Parathyroid adenoma (tissue), 2 donors: ENCODE measurements around the gene BTG3.

Source experiments
- H2AFZ ChIP-seq: fragments of 300-600 bp; sonication (generic); one replicate; pipeline ENCODE4 v1.7.0; 2017; ENCODE audit warnings: antibody characterized with exemption, mild to moderate bottlenecking
- H3K27ac ChIP-seq: fragments of 300-600 bp; sonication (generic); one replicate; pipeline ENCODE4 v1.7.0; 2017
- H3K27me3 ChIP-seq: fragments of 300-600 bp; sonication (generic); one replicate; pipeline ENCODE4 v1.7.0; 2017; ENCODE audit warnings: low read length; ENCODE audit not compliant: control insufficient read depth, insufficient read depth
- H3K36me3 ChIP-seq: fragments of 300-600 bp; sonication (generic); one replicate; pipeline ENCODE4 v1.7.0; 2017; ENCODE audit warnings: low read length; ENCODE audit not compliant: control insufficient read depth, insufficient read depth
- H3K4me1 ChIP-seq: fragments of 300-600 bp; sonication (generic); one replicate; pipeline ENCODE4 v1.7.0; 2017; ENCODE audit warnings: control low read depth
- H3K4me2 ChIP-seq: fragments of 300-600 bp; sonication (generic); one replicate; pipeline ENCODE4 v1.7.0; 2017; ENCODE audit warnings: low read length
- H3K4me3 ChIP-seq: fragments of 300-600 bp; sonication (generic); one replicate; pipeline ENCODE4 v1.7.0; 2017; ENCODE audit warnings: low read depth, low read length
- H3K79me2 ChIP-seq: fragments of 300-600 bp; sonication (generic); one replicate; pipeline ENCODE4 v1.7.0; 2017; ENCODE audit warnings: control low read depth
- H3K9ac ChIP-seq: fragments of 300-600 bp; sonication (generic); one replicate; pipeline ENCODE4 v1.7.0; 2017; ENCODE audit warnings: mild to moderate bottlenecking
- H3K9me3 ChIP-seq: fragments of 300-600 bp; sonication (generic); one replicate; pipeline ENCODE4 v1.7.0; 2017; ENCODE audit warnings: low read length; ENCODE audit not compliant: control insufficient read depth
- CTCF ChIP-seq: fragments of 300-600 bp; sonication (generic); IDR thresholded peaks from one replicate; pipeline ENCODE4 v1.7.0; 2017; ENCODE audit warnings: antibody characterized with exemption, mild to moderate bottlenecking
- donor health status: primary hyperparathyroidism.

Gene BTG3

GRCh38 chr21:17612565-17613241 lies at the start of gene BTG3:
BTG3 (minus strand) TSS chr21:17612901; CDS start chr21:17609144, 3,757 bp downstream.
- no peak within 1 kb of the TSS for H3K9ac ChIP-seq
- H3K27ac ChIP-seq, result peak within 1 kb of the TSS; percentile 33
- H3K4me3 ChIP-seq, result peak within 1 kb of the TSS; percentile 52
- H2AFZ ChIP-seq, result peak within 1 kb of the TSS; percentile 91
- no peak for TF ChIP-seq CTCF
- no peaks in the 10 kb centered on the region for H3K79me2 ChIP-seq
- H3K4me2 ChIP-seq, result peak within 1 kb of the TSS; percentile 64
- H3K9me3 ChIP-seq, result no peaks in the 10 kb centered on the region
- no peaks in the 10 kb centered on the region for H3K36me3 ChIP-seq
- peaks cover 2% of the 10 kb centered on the region for H3K4me1 ChIP-seq
- H3K27me3 ChIP-seq, result no peaks in the 10 kb centered on the region

GRCh38 chr21:17660862-17661261 lies 48.2 kb upstream of the BTG3 start:
- no peak overlapping the region for H3K4me2 ChIP-seq
- H3K27ac ChIP-seq, result no peak overlapping the region
- no peak for TF ChIP-seq CTCF
- H3K79me2 ChIP-seq, result no peaks in the 10 kb centered on the region
- no peaks in the 10 kb centered on the region for H3K4me1 ChIP-seq
- no peak overlapping the region for H3K9ac ChIP-seq
- no peaks in the 10 kb centered on the region for H3K36me3 ChIP-seq
- no peak overlapping the region for H3K4me3 ChIP-seq
- H3K9me3 ChIP-seq, result no peaks in the 10 kb centered on the region
- no peak overlapping the region for H2AFZ ChIP-seq
- no peaks in the 10 kb centered on the region for H3K27me3 ChIP-seq

- Histone ChIP-seq H3K27ac (no peak overlapping the region), H2AFZ (no peak overlapping the region), H3K9ac (no peak overlapping the region), H3K27me3 (no peaks in the 10 kb centered on the region), H3K79me2 (no peaks in the 10 kb centered on the region), H3K4me1 (no peaks in the 10 kb centered on the region), H3K9me3 (no peaks in the 10 kb centered on the region), H3K4me2 (no peak overlapping the region), H3K4me3 (no peak overlapping the region), H3K36me3 (no peaks in the 10 kb centered on the region)
- no peak for TF ChIP-seq CTCF
Measured at GRCh38 chr21:17660452-17660851, 47.8 kb upstream of the BTG3 start.

GRCh38 chr21:17658931-17659330 lies 46.2 kb upstream of the BTG3 start:
- no peak for TF ChIP-seq CTCF
- H3K4me1 ChIP-seq, result no peaks in the 10 kb centered on the region
- no peak overlapping the region for H3K4me3 ChIP-seq
- no peaks in the 10 kb centered on the region for H3K27me3 ChIP-seq
- H3K27ac ChIP-seq, result no peak overlapping the region
- H3K79me2 ChIP-seq, result no peaks in the 10 kb centered on the region
- no peak overlapping the region for H3K9ac ChIP-seq
- no peaks in the 10 kb centered on the region for H3K9me3 ChIP-seq
- no peak overlapping the region for H3K4me2 ChIP-seq
- H3K36me3 ChIP-seq, result no peaks in the 10 kb centered on the region
- H2AFZ ChIP-seq, result no peak overlapping the region

GRCh38 chr21:17651526-17651925 lies 38.8 kb upstream of the BTG3 start:
- no peaks in the 10 kb centered on the region for H3K36me3 ChIP-seq
- no peaks in the 10 kb centered on the region for H3K9me3 ChIP-seq
- H3K79me2 ChIP-seq, result no peaks in the 10 kb centered on the region
- H3K27me3 ChIP-seq, result no peaks in the 10 kb centered on the region
- H2AFZ ChIP-seq, result no peak overlapping the region
- no peak overlapping the region for H3K4me2 ChIP-seq
- H3K27ac ChIP-seq, result no peak overlapping the region
- no peak for TF ChIP-seq CTCF
- no peak overlapping the region for H3K4me3 ChIP-seq
- H3K9ac ChIP-seq, result no peak overlapping the region
- no peaks in the 10 kb centered on the region for H3K4me1 ChIP-seq
